Fibroblast of villous mesenchyme (primary cell): ENCODE data around the gene SLC6A8. TPM values are rescaled to one million over a fixed set of nuclear protein-coding genes. Genes with fewer than 3 reads are reported as not detected.

Experiments used
- DNase-seq: peaks from one replicate; pipeline ENCODE4 v3.0.0-alpha.2; 2010; ENCODE audit warnings: low read depth
- H3K4me3 ChIP-seq: 2 replicates; pipeline ENCODE4 v1.5.1; 2011; ENCODE audit warnings: low read depth, mild to moderate bottlenecking, low read length
- total RNA-seq: library from RNA; depleted of rRNA; stranded (reverse); fragments of >200 nt; gene quantifications from 2 replicates; pipeline ENCODE4 v1.2.3, GENCODE V29; 2012
- TF ChIP-seq, protein P1 (sequence below): IDR thresholded peaks from 2 replicates; pipeline ENCODE4 v1.5.1; 2012; ENCODE audit warnings: low read depth, mild to moderate bottlenecking, low read length; ENCODE audit not compliant: insufficient read depth

Gene SLC6A8
- total RNA-seq, 1 donor: 9.1 TPM

DNA sequence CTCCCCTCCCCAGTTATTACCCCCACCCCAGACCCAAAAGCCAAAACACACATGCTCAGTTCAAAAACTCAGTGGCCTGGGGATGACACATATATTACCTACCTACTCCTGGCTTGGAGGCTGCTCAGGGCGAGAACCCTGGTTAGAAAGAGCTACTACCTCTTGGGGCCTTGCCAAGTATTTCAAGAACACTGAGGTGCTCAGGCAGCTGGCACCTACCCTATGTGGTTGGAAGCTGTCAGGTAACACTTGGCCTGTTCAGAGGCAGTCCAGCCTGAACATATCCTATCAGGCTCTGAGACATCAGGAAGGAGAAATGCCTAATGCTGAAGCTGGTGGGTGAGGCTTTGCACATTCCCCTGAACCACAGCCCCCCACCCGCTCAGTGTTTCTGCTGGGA is 31.5 kb downstream of the SLC6A8 start:
- no peak for DNase-seq
- H3K4me3 ChIP-seq: no peak overlapping the region
- TF ChIP-seq, protein P1, sequence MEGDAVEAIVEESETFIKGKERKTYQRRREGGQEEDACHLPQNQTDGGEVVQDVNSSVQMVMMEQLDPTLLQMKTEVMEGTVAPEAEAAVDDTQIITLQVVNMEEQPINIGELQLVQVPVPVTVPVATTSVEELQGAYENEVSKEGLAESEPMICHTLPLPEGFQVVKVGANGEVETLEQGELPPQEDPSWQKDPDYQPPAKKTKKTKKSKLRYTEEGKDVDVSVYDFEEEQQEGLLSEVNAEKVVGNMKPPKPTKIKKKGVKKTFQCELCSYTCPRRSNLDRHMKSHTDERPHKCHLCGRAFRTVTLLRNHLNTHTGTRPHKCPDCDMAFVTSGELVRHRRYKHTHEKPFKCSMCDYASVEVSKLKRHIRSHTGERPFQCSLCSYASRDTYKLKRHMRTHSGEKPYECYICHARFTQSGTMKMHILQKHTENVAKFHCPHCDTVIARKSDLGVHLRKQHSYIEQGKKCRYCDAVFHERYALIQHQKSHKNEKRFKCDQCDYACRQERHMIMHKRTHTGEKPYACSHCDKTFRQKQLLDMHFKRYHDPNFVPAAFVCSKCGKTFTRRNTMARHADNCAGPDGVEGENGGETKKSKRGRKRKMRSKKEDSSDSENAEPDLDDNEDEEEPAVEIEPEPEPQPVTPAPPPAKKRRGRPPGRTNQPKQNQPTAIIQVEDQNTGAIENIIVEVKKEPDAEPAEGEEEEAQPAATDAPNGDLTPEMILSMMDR: no peak

DNA sequence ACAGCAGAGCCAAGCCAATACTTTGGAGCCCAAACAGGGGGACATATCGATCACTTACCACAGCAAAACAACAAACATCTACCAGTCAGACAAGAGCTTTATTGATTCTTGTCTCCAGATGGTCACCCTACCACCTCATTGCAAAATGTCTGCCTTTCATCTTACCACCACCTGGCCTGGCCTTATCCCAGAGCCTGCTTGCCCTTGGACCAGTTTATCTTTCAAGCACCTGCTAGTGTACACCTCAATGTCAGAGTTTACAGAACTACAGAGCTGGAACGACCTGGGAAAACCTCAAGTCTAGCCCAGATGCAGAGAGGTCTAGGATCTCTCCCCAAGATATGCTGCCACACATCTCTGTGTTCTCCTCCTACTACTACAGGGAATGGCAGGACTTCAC is 32.0 kb downstream of the SLC6A8 start:
- no peak for DNase-seq
- no peak overlapping the region for H3K4me3 ChIP-seq
- TF ChIP-seq, protein P1: no peak

DNA sequence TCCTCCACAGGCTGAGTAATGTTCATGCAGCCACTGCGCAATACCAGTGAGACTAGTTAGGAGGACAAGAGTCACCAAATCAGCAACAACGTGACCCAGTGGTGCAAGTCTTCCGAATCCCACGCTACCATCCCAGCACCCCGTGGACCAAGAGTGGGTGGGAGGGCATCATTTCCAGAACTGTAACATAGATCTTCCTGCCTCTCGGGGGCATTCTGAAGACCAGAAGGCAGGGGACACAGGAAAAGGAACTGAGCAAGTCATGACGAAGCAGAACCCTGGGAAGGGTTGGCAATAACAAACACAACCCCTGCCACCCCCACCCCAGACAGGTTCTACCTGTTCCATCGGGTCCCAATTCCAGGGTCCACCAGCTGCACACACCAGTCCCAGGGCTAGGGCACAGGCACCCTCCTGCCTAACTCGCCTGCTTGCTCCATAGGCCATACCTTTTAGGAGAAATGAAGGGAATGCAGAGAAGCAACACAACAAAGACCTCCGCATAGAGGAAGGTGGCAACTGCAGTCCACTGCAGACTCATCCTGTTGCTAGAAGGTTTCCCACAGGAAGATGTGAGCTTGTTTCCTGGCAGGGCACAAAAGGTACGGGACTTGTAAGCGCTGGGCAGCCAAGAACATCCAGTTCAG is 35.1 kb downstream of the SLC6A8 start:
- TF ChIP-seq, protein P1: no peak
- H3K4me3 ChIP-seq: peak overlapping the region; percentile 69
- DNase-seq: peak; percentile 27

DNA sequence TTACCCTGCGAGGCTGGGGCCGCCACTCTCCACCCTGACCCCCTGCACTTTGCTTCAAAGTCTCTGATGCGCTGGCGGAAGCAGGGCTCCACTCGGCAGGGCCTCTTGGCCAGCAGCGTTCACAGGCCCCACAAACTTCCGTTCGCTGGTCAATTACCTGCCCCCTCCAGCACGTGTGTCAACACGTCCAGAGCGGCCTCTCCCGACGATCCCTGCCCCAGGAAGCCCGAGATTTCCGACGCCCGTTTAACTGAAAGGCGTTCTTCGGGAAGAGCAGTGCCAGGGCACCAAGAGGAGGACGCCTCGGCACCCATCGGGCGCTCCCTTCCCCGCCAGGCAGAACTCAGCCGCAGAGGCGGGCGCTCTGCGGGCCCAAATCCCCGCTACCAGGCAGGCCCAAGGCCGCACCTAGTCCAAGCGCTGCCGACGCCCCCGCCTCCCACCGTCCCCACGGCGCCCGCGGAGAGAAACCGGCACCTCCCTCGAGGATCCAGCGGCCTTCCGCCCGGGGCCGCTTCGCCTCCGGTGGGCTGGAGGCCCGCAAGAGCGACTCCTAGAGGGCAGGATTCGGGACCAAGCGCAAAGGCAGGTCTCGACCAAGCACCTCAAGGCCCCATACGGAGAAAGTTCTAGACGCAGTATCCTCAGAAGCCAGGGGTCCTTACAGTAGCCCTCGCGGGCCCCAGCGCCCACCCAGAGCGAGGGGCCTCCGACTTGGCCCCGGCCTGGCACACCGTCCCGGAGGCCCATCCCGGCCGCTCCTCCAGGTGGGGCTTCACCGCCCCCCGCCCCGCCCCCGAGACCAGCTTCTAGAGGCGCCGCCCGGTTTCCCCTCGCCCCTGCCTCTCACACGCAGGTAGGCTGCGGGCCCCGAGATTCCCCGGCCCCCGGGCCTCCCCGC is 35.9 kb downstream of the SLC6A8 start:
- DNase-seq: peak; percentile 51
- H3K4me3 ChIP-seq: peak overlapping the region; percentile 69
- TF ChIP-seq, protein P1: peak; percentile 39

DNA sequence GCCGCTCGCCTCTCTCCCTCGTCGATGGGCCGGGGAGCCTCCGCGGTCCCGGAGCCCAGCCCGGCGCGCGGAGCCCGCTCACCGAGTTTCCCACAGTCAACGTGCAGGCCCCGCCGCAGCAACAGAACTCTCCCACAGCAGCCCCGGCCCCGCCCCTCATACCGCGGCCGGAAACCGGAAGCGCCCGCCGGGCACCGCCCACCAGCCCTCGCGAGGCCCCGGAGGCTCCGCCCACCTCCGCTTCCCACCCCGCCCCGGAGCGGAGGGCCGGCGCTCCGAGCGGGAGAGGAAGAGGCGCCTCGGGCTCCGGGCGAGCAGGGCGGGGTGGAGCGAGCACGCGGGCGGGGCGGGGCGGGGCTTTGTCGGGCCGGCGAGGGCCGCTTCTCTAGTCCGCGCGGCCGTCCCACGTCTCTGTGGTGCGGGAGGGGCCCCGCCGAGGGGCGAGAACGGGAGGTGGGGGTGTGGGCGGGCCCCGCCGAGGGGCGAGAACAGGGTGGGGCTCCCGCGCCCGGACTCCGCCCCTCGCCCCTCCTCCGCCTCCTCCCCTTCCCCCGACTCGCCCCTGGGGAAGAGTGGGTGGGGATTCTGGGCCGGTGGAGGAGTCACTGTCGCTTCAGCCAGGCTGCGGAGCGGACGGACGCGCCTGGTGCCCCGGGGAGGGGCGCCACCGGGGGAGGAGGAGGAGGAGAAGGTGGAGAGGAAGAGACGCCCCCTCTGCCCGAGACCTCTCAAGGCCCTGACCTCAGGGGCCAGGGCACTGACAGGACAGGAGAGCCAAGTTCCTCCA is 36.7 kb downstream of the SLC6A8 start, which contains the start of the genes ABCD1 and BCAP31:
ABCD1 (plus strand) TSS at position 605 of the 787 bp plus-strand sequence. CDS start 411 bp downstream, outside the sequence.
BCAP31 (minus strand) TSS at position 136 of the 787 bp plus-strand sequence. CDS start 1,143 bp downstream, outside the sequence.
- H3K4me3 ChIP-seq: peak within 1 kb of the TSS; percentile 69
- TF ChIP-seq, protein P1: no peak
- DNase-seq: peak; percentile 89
